Astrocyte (in vitro differentiated cells and primary cell): ENCODE results near the gene ITGA1. TPM values are rescaled to one million over a fixed set of nuclear protein-coding genes. Genes with fewer than 3 reads are reported as not detected.
A peak's percentile ranks its signal among the peaks of the same experiment; 100 is the strongest.

ENCODE experiments used
- DNase-seq: peaks from one replicate; pipeline ENCODE4 v3.0.0-alpha.2; 2010; ENCODE audit warnings: low read depth
- FAIRE-seq: peaks from 2 replicates; lab custom pipeline; 2011; peaks lifted over from hg19 to GRCh38; lab: Jason Lieb, UNC
- H2AFZ ChIP-seq: 2 replicates; pipeline ENCODE4 v1.6.0; 2012; ENCODE audit warnings: low read depth, low read length, inconsistent platforms
- H3K27ac ChIP-seq: 2 replicates; pipeline ENCODE4 v1.5.1; 2011; ENCODE audit warnings: low read depth, low read length, inconsistent platforms
- H3K27me3 ChIP-seq: 2 replicates; pipeline ENCODE4 v1.6.0; 2011; ENCODE audit warnings: low read length, inconsistent platforms; ENCODE audit not compliant: insufficient read depth
- H3K36me3 ChIP-seq: 2 replicates; pipeline ENCODE4 v1.5.1; 2011; ENCODE audit warnings: low read length, inconsistent platforms; ENCODE audit not compliant: insufficient read depth
- H3K4me1 ChIP-seq: 2 replicates; pipeline ENCODE4 v1.5.1; 2011; ENCODE audit warnings: low read length, inconsistent platforms; ENCODE audit not compliant: insufficient read depth
- H3K4me2 ChIP-seq: 2 replicates; pipeline ENCODE4 v1.6.0; 2012; ENCODE audit warnings: low read length, inconsistent platforms
- H3K4me3 ChIP-seq: 2 replicates; pipeline ENCODE4 v1.5.1; 2011; ENCODE audit warnings: low read depth, mild to moderate bottlenecking, low read length, inconsistent platforms; ENCODE audit not compliant: insufficient read depth
- H3K79me2 ChIP-seq: 2 replicates; pipeline ENCODE4 v1.6.0; 2012; ENCODE audit warnings: mild to moderate bottlenecking, low read length, inconsistent platforms; ENCODE audit not compliant: insufficient read depth
- H3K9ac ChIP-seq: 2 replicates; pipeline ENCODE4 v1.6.0; 2012; ENCODE audit warnings: mild to moderate bottlenecking, low read length, inconsistent platforms
- H3K9me3 ChIP-seq: 2 replicates; pipeline ENCODE4 v1.5.1; 2012; ENCODE audit warnings: low read depth, mild to moderate bottlenecking, low read length, inconsistent platforms; ENCODE audit not compliant: insufficient read depth
- H4K20me1 ChIP-seq: 2 replicates; pipeline ENCODE4 v1.6.0; 2012; ENCODE audit warnings: low read length, inconsistent platforms; ENCODE audit not compliant: insufficient read depth
- H3K27ac Mint-ChIP-seq: one replicate; pipeline ENCODE4 v1.8.0; 2021; ENCODE audit warnings: mild to moderate bottlenecking, mixed read lengths; ENCODE audit not compliant: unreplicated experiment
- H3K27me3 Mint-ChIP-seq: one replicate; pipeline ENCODE4 v1.8.0; 2021; ENCODE audit warnings: low read depth, mixed read lengths; ENCODE audit not compliant: unreplicated experiment
- H3K36me3 Mint-ChIP-seq: one replicate; pipeline ENCODE4 v1.8.0; 2021; ENCODE audit warnings: low read depth, mixed read lengths; ENCODE audit not compliant: unreplicated experiment
- H3K4me1 Mint-ChIP-seq: one replicate; pipeline ENCODE4 v1.8.0; 2021; ENCODE audit warnings: low read depth, mixed read lengths; ENCODE audit not compliant: unreplicated experiment
- H3K4me3 Mint-ChIP-seq: one replicate; pipeline ENCODE4 v1.8.0; 2021; ENCODE audit warnings: mild to moderate bottlenecking, moderate library complexity, mixed read lengths; ENCODE audit not compliant: unreplicated experiment
- H3K9me3 Mint-ChIP-seq: one replicate; pipeline ENCODE4 v1.8.0; 2021; ENCODE audit warnings: mild to moderate bottlenecking, mixed read lengths; ENCODE audit not compliant: unreplicated experiment
- EZH2 ChIP-seq: IDR thresholded peaks from 2 replicates; pipeline ENCODE4 v1.6.1; 2012; ENCODE audit warnings: mild to moderate bottlenecking, low read length, inconsistent platforms; ENCODE audit not compliant: insufficient read depth
- total RNA-seq: library from RNA; stranded (reverse); gene quantifications from 2 replicates; pipeline ENCODE4 v1.2.1, GENCODE V29; 2021
- TF ChIP-seq, protein P1 (sequence below): IDR thresholded peaks from 2 replicates; pipeline ENCODE4 v1.5.1; 2011; ENCODE audit warnings: low read depth, mild to moderate bottlenecking, inconsistent platforms, low read length, moderate library complexity; ENCODE audit not compliant: insufficient read depth

ITGA1 gene
- total RNA-seq, 1 donor from 2014 or later: 73.7 TPM

DNA sequence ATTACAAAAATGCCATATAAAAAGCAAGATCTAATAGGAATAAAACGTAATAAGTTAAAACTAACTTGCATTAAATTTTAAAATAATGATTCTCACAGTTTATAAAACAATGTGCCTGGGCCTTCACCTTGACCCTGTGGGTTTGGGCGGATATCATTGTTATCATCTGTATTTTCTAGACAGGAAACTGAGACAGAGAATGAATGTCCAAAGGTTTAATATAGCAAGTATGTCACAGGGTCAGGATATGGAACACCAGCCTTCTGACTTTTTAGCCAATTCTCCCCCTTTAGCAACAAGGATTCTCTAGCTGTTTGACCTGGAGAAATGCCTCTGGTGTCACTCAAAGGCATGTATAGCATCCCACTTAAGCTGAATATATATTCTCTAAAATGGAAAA is 67.2 kb downstream of the ITGA1 start:
- FAIRE-seq: no peak
- Mint-ChIP-seq H3K27ac (no peak overlapping the region), H3K4me1 (peaks cover 7% of the 10 kb centered on the region), H3K27me3 (no peaks in the 10 kb centered on the region), H3K9me3 (no peaks in the 10 kb centered on the region), H3K4me3 (no peak overlapping the region), H3K36me3 (peaks cover 3% of the 10 kb centered on the region)
- Histone ChIP-seq H3K4me1 (peaks cover 18% of the 10 kb centered on the region), H3K4me3 (no peak overlapping the region), H3K27me3 (no peaks in the 10 kb centered on the region), H3K9me3 (no peaks in the 10 kb centered on the region), H3K9ac (no peak overlapping the region), H3K27ac (no peak overlapping the region), H3K79me2 (no peaks in the 10 kb centered on the region), H3K4me2 (no peak overlapping the region), H4K20me1 (no peaks in the 10 kb centered on the region), H2AFZ (no peak overlapping the region), H3K36me3 (no peaks in the 10 kb centered on the region)
- DNase-seq: no peak
- TF ChIP-seq, protein P1, sequence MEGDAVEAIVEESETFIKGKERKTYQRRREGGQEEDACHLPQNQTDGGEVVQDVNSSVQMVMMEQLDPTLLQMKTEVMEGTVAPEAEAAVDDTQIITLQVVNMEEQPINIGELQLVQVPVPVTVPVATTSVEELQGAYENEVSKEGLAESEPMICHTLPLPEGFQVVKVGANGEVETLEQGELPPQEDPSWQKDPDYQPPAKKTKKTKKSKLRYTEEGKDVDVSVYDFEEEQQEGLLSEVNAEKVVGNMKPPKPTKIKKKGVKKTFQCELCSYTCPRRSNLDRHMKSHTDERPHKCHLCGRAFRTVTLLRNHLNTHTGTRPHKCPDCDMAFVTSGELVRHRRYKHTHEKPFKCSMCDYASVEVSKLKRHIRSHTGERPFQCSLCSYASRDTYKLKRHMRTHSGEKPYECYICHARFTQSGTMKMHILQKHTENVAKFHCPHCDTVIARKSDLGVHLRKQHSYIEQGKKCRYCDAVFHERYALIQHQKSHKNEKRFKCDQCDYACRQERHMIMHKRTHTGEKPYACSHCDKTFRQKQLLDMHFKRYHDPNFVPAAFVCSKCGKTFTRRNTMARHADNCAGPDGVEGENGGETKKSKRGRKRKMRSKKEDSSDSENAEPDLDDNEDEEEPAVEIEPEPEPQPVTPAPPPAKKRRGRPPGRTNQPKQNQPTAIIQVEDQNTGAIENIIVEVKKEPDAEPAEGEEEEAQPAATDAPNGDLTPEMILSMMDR: no peak
- no peak for TF ChIP-seq EZH2

DNA sequence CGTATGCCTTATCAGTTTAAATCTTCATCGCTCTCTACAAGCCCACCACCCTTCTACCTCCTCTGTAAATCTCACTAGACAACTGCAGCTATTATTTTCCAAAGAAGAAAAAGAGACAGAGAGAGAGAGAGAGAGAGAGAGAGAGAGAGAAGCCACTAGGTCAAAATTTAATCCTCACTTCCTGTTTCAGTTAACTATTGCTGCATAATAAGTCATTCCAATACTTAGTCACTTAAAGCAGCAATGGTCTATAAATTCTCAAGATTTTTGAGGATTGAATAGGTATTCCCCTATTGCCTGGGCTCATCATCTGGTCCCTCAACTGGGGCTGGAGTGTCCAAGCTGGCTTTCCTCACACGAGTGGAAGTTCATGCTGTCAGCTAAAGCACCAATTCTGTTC is 68.8 kb downstream of the ITGA1 start:
- no peaks in the 10 kb centered on the region for H4K20me1 ChIP-seq
- FAIRE-seq: no peak
- no peak overlapping the region for H3K4me3 ChIP-seq
- no peaks in the 10 kb centered on the region for H3K27me3 ChIP-seq
- Mint-ChIP-seq H3K4me3 (no peak overlapping the region), H3K27ac (no peak overlapping the region), H3K27me3 (no peaks in the 10 kb centered on the region), H3K4me1 (peaks cover 7% of the 10 kb centered on the region), H3K9me3 (no peaks in the 10 kb centered on the region), H3K36me3 (peaks cover 3% of the 10 kb centered on the region)
- H3K4me2 ChIP-seq: no peak overlapping the region
- peaks cover 20% of the 10 kb centered on the region for H3K4me1 ChIP-seq
- no peak overlapping the region for H3K9ac ChIP-seq
- no peaks in the 10 kb centered on the region for H3K36me3 ChIP-seq
- H2AFZ ChIP-seq: peak overlapping the region; percentile 2
- H3K9me3 ChIP-seq: no peaks in the 10 kb centered on the region
- TF ChIP-seq, protein P1: no peak
- no peak for TF ChIP-seq EZH2
- peak; percentile 41 for DNase-seq
- H3K27ac ChIP-seq: peak overlapping the region; percentile 27
- H3K79me2 ChIP-seq: no peaks in the 10 kb centered on the region

DNA sequence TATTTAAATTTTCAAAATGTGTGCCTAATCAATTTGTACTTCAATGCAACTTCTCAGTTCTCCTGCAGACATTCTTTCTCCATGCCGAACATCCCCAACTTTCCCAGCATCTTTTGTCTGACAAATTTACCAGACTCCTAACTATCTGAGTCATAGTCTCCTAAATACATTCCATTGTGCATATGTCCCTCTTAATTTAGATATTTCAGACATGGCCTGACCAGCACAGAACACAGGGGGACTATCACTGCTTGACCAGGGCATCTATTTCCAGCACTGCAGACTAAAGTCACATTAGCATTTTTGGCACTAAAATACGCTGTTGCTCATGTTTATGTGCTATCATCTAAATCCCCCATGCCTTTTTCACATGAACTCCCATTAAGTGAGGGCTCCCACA is 71.9 kb downstream of the ITGA1 start:
- Histone ChIP-seq H3K9me3 (no peaks in the 10 kb centered on the region), H3K4me1 (peaks cover 31% of the 10 kb centered on the region), H3K4me2 (peak overlapping the region; percentile 38), H3K79me2 (no peaks in the 10 kb centered on the region), H4K20me1 (no peaks in the 10 kb centered on the region), H3K27me3 (no peaks in the 10 kb centered on the region), H3K36me3 (no peaks in the 10 kb centered on the region), H3K4me3 (no peak overlapping the region), H3K9ac (no peak overlapping the region), H2AFZ (no peak overlapping the region), H3K27ac (peak overlapping the region; percentile 84)
- no peak overlapping the region for H3K4me3 Mint-ChIP-seq
- H3K4me1 Mint-ChIP-seq: peaks cover 17% of the 10 kb centered on the region
- DNase-seq (peak; percentile 97), FAIRE-seq (peak; percentile 86)
- H3K36me3 Mint-ChIP-seq: peaks cover 2% of the 10 kb centered on the region
- H3K27me3 Mint-ChIP-seq: no peaks in the 10 kb centered on the region
- H3K9me3 Mint-ChIP-seq: no peaks in the 10 kb centered on the region
- no peak for TF ChIP-seq EZH2
- TF ChIP-seq, protein P1: no peak
- peak overlapping the region; percentile 97 for H3K27ac Mint-ChIP-seq
